HG03460 (cell line): Measurements from ENCODE around the gene GOLGA5.
"Not testable (repeated sequence)": the region's sequence is repeated elsewhere in the genome, so short reads cannot be mapped to it uniquely, and the experiment has no call there.

Experiments used
- ATAC-seq: cut with Tn5 transposase; IDR thresholded peaks from one replicate; pipeline ENCODE4 v1.9.1; 2021; ENCODE audit not compliant: unreplicated experiment

GOLGA5 gene

DNA sequence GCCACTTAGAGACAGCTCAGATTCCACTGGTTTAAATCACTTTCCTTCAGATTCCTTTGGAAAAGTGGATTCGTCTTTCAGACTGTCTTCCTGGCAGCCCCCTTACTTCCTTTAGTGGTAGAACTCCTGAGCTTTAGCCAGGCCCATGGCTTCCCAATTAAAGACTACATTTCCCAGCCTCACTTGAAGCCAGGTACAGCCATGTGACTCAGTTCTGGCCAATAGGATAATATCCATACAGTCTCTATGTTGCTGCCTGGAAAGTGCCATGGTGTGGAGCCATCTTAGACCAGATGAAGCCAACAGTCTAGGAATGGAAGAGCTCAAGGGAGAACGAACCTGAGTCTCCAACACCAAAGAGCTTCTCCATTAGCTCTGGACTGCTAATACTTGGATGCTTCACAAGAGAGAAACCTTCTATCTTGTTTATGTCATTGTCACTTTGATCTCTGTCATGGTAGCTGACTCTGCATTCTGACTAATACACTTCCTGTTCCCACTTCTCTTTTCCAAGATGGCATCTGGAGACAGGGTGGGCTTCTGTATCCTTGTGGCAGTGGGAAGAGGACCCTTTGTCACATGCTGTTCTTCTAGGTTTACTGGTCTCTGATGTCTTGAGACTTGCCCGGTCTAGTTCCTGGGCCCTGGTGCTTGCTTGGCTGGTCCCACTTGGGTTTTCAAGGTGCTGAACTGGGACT lies 15.1 kb upstream of the GOLGA5 start:
- ATAC-seq: not testable (repeated sequence)

DNA sequence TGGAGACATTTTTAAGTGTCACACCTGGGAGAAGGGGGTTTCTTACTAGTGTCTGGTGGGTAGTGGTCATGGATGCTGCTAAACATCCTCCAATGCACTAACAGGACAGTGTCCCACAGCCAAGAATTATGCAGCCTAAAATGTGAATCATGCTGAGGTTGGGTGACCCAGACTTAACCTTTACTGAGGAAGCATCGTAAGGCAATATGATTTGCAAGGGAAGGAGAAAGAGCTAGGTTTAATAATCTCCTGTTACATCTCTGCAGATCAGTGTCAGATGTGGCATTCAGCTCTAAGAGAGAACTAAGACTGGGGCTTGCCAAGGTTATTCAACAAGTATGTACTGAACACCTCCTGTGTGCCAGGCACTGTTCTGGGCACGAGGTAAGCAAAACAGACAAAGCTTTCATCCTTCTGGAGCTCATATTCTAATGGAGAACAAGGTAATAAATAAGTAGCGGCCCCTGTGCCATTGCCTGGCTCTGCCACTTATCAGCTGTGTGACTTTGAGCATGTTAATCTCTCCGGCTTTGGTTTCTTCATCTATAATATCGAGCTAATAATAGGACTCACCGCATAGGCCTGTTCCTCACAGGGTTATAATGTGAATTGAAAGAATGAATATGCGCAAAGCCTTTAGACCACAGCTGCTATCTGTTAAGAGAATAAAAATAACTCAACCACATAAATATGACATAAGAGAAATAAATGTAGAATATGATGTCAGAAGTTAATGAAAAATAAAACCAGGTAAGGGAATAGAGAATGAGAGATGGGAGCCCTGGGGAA lies 13.5 kb upstream of the GOLGA5 start:
- ATAC-seq: no peak

DNA sequence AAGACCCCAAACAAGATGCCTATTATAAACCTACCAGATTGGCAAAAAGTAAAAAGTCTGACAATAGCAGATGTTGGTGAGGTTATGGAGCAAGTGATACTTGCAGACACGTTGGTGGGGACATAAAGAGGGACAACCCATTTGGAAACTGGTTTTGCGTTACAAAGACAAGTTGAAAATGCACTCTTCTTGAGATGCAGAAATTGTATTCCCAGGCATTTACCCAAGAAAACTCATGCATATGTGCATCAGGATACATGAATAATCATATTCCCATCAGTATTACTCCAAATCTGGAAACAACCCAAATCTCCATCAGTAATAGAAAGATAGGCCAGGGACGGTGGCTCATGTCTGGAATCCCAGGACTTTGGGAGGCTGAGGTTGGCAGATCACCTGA lies 12.8 kb upstream of the GOLGA5 start:
- no peak for ATAC-seq

DNA sequence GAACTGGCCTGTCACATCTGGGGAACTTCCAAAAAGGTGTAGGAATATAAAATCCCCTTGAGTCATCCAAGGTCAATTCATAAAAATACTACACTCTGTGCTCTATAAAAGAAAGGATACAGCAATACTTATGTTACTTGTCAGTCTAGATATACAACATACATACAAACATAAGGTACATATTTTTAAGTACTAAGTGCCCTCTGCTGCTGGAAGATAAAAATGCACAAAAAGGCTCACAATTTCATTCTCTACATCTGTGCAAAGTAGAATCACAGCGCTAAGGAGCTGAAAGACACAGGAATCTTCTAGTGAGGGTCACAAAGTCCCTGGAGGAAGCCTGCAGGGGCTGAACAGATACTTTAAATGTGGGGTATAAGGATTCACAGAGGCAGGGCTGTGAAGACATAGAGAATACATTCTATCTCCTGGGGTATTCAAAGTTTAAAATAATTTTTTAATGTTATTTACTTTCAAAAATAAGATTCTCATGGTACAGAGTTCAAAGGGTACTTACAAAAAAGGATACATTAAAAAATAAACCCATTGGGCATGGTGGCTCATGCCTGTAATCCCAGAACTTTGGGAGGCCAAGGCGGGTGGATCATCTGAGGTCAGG lies 10.2 kb upstream of the GOLGA5 start:
- peak; percentile 47 for ATAC-seq

DNA sequence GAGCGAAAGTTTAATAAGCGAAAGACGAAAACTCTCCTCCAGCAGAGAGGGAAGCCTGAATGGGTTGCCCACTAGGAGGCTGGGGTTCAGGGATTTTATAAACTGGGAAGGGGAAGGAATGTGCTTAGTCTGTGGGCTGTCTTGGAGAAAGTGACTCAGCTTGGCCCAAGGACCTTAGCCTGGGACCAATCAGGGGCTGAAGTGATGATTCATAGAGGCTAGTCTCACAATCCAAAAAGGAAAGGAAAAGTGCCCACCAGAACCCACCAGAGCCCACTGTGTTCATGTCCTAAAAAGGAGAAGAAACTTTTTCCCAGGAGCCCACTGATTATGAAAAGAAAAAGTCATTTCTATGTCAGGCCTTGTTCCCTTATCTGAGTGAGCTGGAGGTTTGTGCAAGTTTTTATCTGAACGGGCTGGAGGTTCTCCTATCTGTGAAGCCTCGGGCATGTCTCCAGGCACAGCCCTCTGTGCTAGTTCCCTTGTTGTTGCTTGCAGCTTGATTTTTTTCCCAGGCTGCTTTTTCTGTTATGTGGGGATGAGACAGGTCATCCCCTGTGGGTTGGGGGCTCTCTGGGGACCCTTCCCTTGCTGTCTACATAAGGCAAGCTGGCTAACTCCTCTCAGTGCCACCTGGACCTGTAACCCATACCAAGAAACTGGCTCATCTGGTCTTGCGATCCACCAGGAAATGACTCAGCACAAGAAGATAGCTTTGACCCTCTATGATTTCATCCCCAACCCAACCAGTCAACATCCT lies 8.3 kb upstream of the GOLGA5 start:
- ATAC-seq: no peak

DNA sequence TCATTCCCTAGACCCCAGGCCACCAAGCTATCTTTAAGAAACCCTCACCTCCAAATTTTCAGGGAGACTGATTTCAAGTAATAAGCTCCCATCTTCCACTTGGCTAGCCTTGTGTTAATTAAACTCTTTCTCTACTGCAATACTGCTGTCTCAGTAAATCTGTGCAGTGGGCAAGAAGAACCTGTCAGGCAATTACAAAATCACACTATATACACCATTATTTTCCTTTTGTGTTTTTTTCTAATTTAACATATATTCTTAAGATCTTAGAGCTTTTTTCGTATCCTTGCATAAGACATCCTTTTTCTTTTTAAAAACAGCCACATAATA lies 7.7 kb upstream of the GOLGA5 start:
- no peak for ATAC-seq

DNA sequence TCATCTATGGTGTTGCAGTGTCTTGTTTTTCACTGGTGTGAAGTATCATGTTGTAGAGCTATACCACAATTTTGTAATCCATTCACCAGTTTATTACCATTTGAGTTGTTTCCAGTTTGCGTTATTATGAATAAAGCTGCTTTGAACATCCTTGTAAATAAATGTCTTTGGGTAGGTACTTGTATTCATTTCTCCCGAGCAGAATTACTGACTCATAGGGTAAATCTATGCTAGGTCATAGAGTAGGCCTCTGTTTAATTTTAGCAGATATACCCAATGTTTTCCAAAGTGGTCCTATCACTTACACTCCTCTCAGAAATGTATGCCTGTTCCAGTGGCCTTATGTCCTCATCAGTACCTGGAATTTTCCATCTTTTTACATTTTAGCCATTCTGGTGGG lies 6.6 kb upstream of the GOLGA5 start:
- no peak for ATAC-seq

DNA sequence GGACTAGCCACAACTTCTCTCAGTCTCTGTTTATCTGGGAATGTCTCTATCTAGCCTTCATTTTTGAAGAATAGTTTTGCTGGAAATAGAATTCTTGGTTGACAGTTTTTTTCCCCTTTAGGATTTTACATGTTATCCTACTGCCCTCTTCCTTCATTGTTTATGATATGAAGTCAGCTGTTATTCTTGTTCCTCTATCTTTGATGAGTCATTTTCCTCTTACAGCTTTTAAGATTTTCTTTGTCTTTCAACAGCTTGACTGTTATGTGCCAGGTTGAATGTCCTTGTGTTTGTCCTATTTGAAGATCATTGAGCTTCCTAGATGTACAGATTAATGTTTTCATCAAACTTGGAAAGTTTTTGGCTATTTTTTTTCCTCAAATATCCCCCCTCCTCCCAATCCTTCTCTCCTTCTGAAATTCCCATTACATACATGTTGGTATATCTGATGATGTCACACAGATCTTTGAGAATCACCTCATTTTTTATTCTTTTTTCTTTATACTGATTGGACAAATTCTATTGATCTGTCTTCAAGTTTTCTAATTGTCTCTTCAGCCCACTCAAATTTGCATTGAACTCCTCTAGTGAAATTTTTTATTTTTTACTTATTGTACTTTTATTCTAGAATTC lies 4.5 kb upstream of the GOLGA5 start:
- no peak for ATAC-seq

DNA sequence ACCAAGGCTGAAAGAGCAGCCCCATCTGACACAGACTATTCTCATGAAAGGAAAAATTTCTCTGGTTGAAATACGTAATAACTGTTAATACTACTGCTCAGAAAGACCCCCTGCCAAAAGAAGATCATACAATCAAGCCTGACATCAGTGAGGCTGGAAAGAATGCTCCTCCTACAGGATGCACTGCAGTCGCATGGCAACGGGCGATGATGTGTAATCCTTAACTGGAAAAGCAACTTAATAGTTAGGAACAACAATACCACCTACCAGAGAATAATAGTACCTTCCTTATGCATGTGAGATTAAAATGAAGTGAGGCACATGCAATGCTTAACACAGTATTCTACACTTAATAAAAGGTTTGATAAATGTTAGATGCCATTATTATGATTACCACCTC lies 1.2 kb upstream of the GOLGA5 start:
- ATAC-seq: no peak

DNA sequence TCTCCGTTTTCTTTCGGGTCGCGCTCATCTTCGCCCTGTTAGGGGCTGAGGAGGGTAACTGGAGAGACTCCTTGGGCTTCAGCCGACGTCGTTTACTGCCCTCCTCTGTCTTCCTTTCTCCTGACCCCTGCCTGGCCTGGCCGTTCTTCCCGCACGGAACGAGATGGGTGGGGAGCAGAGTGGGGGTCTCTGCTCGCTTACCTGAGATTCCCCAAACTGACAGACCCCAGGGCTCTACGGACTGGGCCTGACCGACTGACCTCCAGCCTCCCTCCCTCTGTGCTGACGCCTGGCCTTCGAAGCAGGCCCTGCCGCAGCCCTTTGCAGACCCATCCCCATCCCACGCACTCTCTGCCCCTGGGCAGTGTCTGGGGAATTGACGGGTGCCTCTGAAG lies 439 bp downstream of the GOLGA5 start:
- ATAC-seq: no peak

DNA sequence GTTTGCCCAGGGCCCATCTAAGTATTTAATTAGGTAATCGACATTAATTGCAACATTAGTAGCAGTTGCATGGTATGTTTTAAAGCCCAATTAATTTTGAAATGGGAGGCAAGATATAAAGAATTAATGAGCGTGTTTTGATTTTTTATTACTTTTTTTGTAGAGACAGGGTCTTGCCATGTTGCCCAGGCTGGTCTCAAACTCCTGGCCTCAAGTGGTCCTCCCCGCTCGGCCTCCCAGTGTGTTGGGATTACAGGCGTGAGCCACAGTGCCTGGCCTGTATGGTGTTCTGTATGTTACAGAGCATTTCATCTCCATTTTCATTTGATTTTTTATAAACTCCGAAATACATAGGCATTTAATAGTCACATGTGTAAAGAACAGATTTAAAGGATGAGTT lies 856 bp downstream of the GOLGA5 start:
- no peak for ATAC-seq

DNA sequence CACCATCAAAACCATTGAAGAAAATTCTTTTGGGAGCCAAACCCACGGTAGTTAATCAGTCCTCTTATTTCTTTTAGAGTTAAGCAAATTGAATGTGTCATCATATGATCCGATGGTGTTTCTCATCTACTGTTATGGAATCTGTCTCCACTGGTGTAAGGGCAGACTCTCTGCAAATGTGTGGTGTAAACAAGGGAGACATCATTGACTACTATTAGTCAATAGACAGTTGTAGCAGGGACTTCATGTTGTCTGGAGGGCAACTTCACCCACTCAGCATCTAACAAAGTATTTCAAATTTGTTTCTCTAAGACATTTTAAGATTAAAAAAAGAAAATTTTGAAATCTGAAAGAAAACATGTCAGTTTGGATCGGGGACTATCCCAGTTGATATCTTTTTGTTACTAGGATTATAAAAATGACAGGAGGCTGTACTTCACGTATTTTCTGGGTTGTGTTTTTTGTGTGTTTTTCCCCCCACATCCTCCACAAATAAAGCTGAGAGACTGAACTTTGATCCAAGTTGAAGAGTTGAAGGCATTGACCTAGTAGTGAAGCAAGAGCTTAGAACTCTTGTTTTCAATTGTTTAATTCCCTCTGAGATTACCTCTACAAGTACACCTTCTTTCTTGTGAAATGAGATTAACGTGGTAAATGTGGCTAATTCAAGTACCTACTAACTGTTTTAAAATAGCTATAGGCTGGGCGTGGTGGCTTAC lies 4.0 kb downstream of the GOLGA5 start:
- no peak for ATAC-seq

DNA sequence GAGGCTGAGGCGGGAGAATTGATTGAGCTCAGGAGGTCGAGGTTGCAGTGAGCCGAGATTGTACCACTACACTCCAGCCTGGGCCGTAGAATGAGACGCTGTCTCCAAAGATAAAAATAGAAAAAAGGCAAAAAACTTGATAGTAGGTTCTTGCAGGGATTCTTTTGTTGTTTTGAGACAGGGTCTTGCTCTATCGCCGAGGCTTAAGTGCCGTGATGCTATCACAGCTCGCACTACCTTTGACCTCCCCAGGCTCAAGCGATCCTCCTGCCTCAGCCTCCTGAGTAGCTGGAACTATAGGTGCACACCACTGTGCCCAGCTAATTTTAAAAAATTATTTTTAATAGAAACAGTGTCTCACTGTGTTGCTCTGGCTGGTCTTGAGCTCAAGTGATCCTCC lies 4.7 kb downstream of the GOLGA5 start:
- ATAC-seq: no peak

DNA sequence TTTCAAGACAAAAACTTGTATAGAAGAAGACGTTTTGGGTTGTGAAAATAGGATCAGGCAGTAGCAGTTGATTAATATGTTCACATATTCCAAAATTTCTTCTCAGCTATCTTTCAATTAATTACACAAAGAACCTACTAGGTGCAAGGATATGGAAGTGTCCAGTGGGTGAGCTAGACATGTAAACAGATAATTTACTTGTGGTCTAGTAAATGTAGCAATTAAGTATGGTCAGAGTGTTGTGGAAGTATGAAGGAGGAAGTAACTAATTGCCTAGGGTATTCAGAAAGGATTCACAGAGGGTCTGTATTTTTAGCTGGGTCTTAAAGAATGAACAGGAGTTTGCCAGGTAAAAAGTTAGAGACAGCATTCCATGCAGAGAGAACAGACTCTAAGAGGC lies 5.9 kb downstream of the GOLGA5 start:
- no peak for ATAC-seq

DNA sequence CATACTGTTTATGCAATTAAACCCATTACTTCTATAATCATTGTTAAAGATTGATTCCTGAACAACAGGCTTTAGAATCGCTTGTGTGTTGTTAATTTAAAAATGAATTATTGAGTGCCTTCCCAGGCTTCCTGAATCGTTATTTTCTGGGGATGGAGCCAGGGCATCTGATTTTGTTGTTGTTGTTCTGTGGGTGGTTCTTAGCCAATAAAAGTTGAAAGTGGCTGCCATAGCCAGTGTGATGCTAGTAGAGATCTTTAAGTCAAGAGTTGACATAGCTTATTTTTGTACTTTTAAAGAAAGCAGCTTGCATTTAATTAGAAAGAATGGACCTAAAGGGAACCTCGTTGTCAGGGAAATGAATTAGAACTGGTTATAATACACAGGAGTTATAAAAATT lies 6.4 kb downstream of the GOLGA5 start:
- ATAC-seq: no peak

DNA sequence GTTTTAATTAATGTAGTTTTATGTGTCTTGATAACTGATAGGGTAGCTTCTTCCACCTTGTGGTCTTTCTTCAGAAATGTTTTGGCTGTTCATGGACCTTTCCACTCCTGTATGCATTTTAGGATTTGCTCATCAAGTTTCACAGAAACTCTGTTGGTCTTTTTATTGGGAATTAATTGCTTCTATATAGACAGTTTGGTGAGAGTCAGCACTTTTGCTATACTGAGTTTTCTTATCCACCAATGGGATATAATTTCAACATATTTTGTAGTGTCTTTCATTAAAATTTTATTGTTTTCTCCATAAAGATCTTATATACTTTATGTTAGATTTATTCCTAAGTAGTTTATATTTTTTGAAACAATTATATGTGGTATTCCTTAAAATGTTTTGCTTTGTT lies 7.8 kb downstream of the GOLGA5 start:
- ATAC-seq: no peak

DNA sequence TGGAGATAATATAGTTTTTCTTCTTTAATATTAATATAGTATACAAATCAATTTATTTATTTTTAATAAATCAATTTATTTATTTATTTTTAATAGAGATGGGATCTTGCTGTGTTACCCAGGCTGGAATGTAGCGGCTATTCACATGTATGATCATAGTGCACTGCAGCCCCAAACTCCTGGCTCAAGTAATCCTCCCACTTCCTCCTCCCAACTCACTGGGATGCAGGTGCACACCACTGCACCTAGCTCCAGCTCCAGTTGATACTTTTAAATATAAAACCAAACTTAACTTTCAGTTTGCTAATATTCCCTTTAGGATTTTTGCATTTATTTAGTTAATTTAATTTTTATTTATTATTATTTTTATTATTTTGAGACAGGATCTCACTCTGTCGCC lies 8.6 kb downstream of the GOLGA5 start:
- no peak for ATAC-seq

DNA sequence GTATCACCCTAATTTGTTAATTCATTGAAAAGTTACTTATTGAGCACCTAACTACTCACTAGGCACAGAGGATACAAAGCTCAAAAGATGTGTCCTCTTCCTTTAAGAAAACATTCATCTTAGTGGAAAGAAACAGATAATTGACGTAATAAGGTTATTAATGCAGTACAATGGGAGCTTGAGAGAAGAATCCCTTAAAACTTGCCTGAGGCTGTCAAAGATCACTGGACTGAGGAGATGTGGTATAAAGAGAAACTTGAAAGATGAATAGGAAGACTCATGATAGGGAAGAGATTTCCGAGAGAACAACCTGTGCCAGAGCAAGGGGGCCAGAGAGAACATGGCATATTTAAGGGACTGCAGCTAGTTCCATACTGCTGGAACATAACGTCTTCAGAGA lies 19.1 kb downstream of the GOLGA5 start:
- no peak for ATAC-seq

DNA sequence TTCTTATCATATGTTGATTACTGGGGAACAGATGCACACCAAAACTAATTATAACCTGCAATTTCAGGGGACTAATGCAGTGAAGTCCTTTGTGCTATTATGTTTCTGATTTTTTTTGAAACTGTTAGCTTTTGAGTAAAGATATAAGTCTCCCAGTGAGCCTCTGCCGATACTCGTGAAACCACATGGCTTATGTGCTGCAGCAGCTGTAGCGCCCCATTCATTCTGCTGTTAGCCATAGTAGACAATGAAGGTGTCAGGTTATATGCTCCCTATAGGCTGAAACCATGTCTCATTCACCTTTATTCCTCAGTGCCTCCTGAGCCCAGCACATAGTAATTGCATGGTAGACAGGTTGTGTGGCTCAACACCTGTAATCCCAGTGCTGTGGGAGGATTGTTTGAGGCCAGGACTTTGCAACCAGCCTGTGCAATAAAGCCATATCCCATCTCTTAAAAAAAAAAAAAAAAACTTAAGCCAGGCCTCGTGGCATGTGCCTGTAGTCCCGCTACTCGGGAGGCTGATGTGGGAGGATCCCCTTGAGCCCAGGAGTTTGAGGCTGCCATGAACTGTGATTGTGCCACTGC lies 25.0 kb downstream of the GOLGA5 start:
- no peak for ATAC-seq
